GM12875 (cell line): ENCODE measurements around the gene DFFB.
A peak's percentile ranks its signal among the peaks of the same experiment; 100 is the strongest.

Experiments used
- H3K4me3 ChIP-seq: one replicate; pipeline ENCODE4 v1.5.1; 2011; ENCODE audit warnings: low read depth, low read length, control low read depth
- TF ChIP-seq, protein P1 (sequence below): IDR thresholded peaks from 2 replicates; pipeline ENCODE4 v1.5.1; 2011; ENCODE audit warnings: low read depth, mild to moderate bottlenecking, control low read depth, inconsistent platforms, low read length, moderate library complexity, borderline replicate concordance; ENCODE audit not compliant: insufficient read depth

DFFB gene

DNA sequence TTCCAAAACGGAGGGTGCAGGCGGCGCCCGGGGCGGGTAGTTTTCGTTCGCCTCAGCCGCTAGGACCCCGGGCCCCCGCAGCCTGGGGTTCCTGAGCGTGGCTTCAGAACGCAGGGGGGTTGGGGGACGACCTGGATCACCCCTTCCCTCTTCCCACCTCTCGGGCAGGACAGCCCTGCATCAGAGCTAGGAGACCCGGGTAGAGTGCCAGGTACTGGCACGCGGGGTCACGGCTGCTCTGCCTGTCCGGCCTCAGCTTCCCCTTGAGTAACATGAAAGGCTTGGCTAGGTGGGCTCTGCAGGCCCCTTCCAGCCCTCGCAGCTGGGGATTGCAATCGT is 484 bp downstream of the DFFB start:
- TF ChIP-seq, protein P1, sequence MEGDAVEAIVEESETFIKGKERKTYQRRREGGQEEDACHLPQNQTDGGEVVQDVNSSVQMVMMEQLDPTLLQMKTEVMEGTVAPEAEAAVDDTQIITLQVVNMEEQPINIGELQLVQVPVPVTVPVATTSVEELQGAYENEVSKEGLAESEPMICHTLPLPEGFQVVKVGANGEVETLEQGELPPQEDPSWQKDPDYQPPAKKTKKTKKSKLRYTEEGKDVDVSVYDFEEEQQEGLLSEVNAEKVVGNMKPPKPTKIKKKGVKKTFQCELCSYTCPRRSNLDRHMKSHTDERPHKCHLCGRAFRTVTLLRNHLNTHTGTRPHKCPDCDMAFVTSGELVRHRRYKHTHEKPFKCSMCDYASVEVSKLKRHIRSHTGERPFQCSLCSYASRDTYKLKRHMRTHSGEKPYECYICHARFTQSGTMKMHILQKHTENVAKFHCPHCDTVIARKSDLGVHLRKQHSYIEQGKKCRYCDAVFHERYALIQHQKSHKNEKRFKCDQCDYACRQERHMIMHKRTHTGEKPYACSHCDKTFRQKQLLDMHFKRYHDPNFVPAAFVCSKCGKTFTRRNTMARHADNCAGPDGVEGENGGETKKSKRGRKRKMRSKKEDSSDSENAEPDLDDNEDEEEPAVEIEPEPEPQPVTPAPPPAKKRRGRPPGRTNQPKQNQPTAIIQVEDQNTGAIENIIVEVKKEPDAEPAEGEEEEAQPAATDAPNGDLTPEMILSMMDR = no peak
- peak overlapping the region; percentile 71 for H3K4me3 ChIP-seq

DNA sequence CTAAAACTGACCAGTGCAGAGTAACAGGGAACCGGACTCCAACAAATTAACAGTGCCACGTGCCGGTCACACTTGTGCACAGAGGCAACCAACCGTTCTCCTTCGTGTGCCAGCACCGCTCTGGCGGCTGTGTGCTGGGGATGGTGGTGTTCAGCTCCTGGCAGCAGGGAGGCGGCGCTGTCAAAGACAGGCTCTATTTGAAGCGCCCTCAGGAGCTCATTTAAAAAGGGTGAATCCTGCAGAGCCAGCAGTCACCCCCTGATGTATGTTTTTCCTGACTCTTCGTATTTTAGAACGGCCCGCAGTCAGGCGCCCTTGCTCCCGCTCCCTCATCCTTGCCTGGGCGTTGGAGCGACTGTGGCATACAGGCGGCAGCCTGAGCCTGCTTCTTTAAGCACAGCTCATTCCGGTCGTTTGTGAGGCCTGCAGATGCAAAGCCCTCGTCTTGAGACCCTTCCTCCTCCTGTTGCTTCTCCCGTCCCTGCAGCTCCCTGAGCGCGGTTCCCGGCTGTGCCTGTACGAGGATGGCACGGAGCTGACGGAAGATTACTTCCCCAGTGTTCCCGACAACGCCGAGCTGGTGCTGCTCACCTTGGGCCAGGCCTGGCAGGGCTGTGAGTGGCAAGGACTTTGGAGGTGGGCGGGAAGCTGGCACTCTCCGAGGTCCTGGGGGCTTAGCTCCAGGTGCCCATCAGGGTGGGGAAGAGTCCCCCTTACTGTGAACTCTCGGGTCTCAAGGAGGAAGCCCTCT is 1.1 kb downstream of the DFFB start:
- TF ChIP-seq, protein P1 = no peak
- peak overlapping the region; percentile 71 for H3K4me3 ChIP-seq

DNA sequence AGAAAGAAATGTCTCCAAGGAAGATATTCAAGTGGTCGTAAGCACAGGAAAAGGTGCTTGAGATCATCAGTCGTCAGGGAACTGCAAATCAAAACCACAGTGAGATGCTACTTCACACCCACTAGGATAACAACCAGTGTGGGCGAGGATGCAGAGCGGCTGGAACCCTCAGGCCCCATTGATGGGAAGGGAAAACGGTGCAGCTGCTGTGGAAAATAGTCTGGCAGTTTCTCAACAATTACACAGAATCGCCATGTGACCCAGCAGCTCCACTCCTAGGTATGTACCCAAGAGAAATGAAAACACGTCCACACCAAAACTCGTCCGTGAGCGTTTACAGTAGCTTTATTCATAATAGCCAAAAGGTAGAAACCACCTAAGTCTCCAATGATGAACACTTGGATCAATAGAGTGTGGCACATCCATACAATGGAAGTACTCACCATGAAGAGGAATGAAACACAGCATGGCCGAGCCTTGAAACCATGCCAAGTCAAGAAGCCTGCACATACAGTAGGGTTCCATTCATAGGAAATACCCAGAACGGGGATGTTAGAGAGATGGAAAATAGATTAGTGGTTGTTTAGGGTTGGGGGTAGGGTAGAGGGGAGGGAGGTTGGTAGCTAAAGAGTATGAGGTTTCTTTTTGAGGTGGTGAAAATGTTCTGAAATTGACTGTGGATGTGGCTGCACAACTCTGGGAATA is 6.1 kb downstream of the DFFB start:
- no peak overlapping the region for H3K4me3 ChIP-seq
- TF ChIP-seq, protein P1 = no peak

DNA sequence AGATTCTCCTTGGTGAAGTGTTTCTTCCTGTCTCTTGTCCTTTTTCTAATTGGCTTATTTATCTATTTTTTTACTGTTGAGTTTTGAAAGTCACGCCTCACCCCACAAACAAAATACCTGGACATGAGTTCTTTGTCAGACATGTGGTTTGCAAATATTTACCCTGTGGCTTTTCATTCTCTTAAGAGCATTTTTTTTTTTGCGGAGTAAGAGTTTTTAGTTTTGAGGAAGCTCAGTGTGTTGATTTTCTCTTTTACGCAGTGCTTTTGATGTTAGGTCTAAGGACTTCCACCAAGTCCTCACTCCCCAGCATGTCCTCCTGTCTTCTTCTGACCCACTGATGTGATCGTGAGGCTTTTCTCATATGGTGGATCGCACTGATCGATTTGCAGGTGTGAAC is 7.6 kb downstream of the DFFB start:
- no peak overlapping the region for H3K4me3 ChIP-seq
- TF ChIP-seq, protein P1 = no peak

DNA sequence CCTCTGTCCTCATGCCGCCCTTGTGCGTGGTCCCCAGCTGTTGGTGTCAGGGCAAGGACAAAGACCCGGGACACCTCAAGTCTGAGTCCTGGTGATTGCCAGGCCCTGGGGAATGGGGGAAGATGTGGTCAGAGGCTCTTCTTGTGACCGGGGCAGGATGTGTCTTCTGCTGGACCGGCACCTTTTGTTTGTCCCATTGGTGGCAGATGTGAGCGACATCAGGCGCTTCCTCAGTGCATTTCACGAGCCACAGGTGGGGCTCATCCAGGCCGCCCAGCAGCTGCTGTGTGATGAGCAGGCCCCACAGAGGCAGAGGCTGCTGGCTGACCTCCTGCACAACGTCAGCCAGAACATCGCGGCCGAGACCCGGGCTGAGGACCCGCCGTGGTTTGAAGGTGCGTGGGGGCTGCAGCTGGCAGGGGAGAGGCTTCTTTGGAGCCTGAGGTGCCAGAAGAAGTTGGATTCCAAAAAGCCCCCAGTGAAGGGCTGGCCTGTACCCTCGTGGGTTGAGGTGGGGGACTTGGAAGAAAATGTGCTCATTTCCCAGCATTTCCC is 8.4 kb downstream of the DFFB start:
- H3K4me3 ChIP-seq = no peak overlapping the region
- TF ChIP-seq, protein P1 = no peak

DNA sequence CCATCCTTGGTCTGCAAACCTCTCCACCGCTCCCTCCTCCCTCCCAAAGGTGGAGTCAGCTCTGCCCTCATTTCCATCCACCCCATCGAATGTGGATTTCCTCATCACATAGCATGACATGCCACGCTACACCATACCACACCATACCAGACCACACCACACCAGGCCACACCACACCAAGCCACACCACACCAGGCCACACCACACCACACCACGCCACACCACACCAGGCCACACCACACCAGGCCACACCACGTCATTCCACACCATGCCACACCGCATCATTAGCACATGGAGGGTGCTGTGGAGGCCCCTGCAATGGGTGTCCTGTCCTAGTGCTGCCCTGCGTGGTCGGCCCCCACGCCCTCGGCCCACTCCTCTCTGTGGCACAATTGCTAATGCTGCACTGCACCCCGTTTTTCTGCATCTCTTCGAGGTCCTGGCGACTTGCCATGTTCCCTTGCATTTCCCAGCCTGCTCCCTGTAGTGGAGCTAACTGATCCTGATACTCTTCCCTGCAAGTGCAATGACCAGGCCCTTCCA is 11.3 kb downstream of the DFFB start:
- no peak overlapping the region for H3K4me3 ChIP-seq
- TF ChIP-seq, protein P1 = no peak
